HEK293 (cell line): ENCODE measurements around the gene CYB561D2.

Source experiments
- CTCF ChIA-PET: fragments of 350-600 bp; formaldehyde crosslinking; extraction: SDS; loops from one replicate; lab custom pipeline; 2021; ENCODE audit warnings: antibody characterized with exemption; lab: Yijun Ruan, JAX
- POLR2A ChIA-PET: fragments of 300-600 bp; formaldehyde crosslinking; extraction: SDS; loops from one replicate; lab custom pipeline; 2020; ENCODE audit warnings: antibody characterized with exemption, inconsistent platforms; lab: Yijun Ruan, JAX
- H3K27ac ChIP-seq: fragments of 200-500 bp; sonication (Bioruptor generic); 2 replicates; pipeline ENCODE4 v1.5.1; 2014; ENCODE audit warnings: low read depth, low read length, control low read depth, inconsistent platforms; ENCODE audit errors: extremely low read depth
- H3K36me3 ChIP-seq, 2 experiments: fragments of 200-500 bp in 1 of 2; sonication (Bioruptor generic) in 1 of 2; 1 replicate in 1 of 2; 2 replicates in 1 of 2; pipeline ENCODE4 v1.5.1; 2014 to 2017; ENCODE audit warnings: inconsistent platforms in 2 of 2, low read length in 2 of 2; ENCODE audit not compliant: control insufficient read depth in 2 of 2, insufficient read depth in 1 of 2
- H3K4me1 ChIP-seq: fragments of 200-500 bp; sonication (Bioruptor generic); 2 replicates; pipeline ENCODE4 v1.5.1; 2014; ENCODE audit warnings: mild to moderate bottlenecking, low read length, inconsistent platforms; ENCODE audit not compliant: control insufficient read depth, insufficient read depth
- H3K4me3 ChIP-seq: 2 replicates; pipeline ENCODE4 v1.5.1; 2011; ENCODE audit warnings: low read depth, mild to moderate bottlenecking, control low read depth, low read length, moderate library complexity
- H3K9me3 ChIP-seq: fragments of 200-500 bp; sonication (Bioruptor generic); 2 replicates; pipeline ENCODE4 v1.5.1; 2014; ENCODE audit warnings: low read depth, low read length, inconsistent platforms; ENCODE audit not compliant: control insufficient read depth, insufficient read depth
- KLF1 ChIP-seq: fragments of 450-650 bp; formaldehyde crosslinking; IDR thresholded peaks from 2 replicates; pipeline ENCODE4 v1.5.1; 2016; ENCODE audit warnings: missing biosample characterization, missing genetic modification characterization
- KLF17 ChIP-seq: fragments of 450-650 bp; formaldehyde crosslinking; IDR thresholded peaks from 2 replicates; pipeline ENCODE4 v1.5.1; 2016; ENCODE audit warnings: missing biosample characterization, missing genetic modification characterization
- MZF1 ChIP-seq: fragments of 450-650 bp; formaldehyde crosslinking; IDR thresholded peaks from 2 replicates; pipeline ENCODE4 v1.5.1; 2017; ENCODE audit warnings: missing biosample characterization, missing genetic modification characterization, borderline replicate concordance
- SP2 ChIP-seq: fragments of 450-650 bp; formaldehyde crosslinking; IDR thresholded peaks from 2 replicates; pipeline ENCODE4 v1.5.1; 2016; ENCODE audit warnings: missing biosample characterization, missing genetic modification characterization
- ZBTB26 ChIP-seq: fragments of 450-650 bp; formaldehyde crosslinking; optimal IDR thresholded peaks from 2 replicates; pipeline ENCODE3; 2016; ENCODE audit warnings: missing biosample characterization, mild to moderate bottlenecking, missing genetic modification characterization
- ZBTB8A ChIP-seq: fragments of 450-650 bp; formaldehyde crosslinking; IDR thresholded peaks from 2 replicates; pipeline ENCODE4 v1.5.1; 2016; ENCODE audit warnings: missing biosample characterization, missing genetic modification characterization
- ZFHX2 ChIP-seq: fragments of 450-650 bp; formaldehyde crosslinking; conservative IDR thresholded peaks from 2 replicates; pipeline ENCODE4 v1.5.1; 2016; ENCODE audit warnings: missing biosample characterization, missing genetic modification characterization
- ZNF121 ChIP-seq: fragments of 450-650 bp; formaldehyde crosslinking; IDR thresholded peaks from 2 replicates; pipeline ENCODE4 v1.5.1; 2016; ENCODE audit warnings: missing biosample characterization, missing genetic modification characterization
- ZNF132 ChIP-seq: fragments of 450-650 bp; formaldehyde crosslinking; IDR thresholded peaks from 2 replicates; pipeline ENCODE4 v1.5.1; 2017; ENCODE audit warnings: missing biosample characterization, missing genetic modification characterization, borderline replicate concordance
- ZNF223 ChIP-seq: fragments of 450-650 bp; formaldehyde crosslinking; IDR thresholded peaks from 2 replicates; pipeline ENCODE4 v1.5.1; 2016; ENCODE audit warnings: missing biosample characterization, missing genetic modification characterization
- ZNF23 ChIP-seq: fragments of 450-650 bp; formaldehyde crosslinking; IDR thresholded peaks from 2 replicates; pipeline ENCODE4 v1.5.1; 2016; ENCODE audit warnings: missing biosample characterization, missing genetic modification characterization, borderline replicate concordance
- ZNF24 ChIP-seq: fragments of 450-650 bp; formaldehyde crosslinking; IDR thresholded peaks from 2 replicates; pipeline ENCODE4 v1.5.1; 2016; ENCODE audit warnings: missing biosample characterization, missing genetic modification characterization
- ZNF26 ChIP-seq: fragments of 450-650 bp; formaldehyde crosslinking; IDR thresholded peaks from 2 replicates; pipeline ENCODE4 v1.5.1; 2016; ENCODE audit warnings: missing biosample characterization, missing genetic modification characterization
- ZNF302 ChIP-seq: fragments of 450-650 bp; formaldehyde crosslinking; IDR thresholded peaks from 2 replicates; pipeline ENCODE4 v1.5.1; 2016; ENCODE audit warnings: missing biosample characterization, missing genetic modification characterization, low read depth
- ZNF426 ChIP-seq: fragments of 450-650 bp; formaldehyde crosslinking; IDR thresholded peaks from 2 replicates; pipeline ENCODE4 v1.5.1; 2017; ENCODE audit warnings: missing biosample characterization, missing genetic modification characterization, mild to moderate bottlenecking, inconsistent platforms, moderate library complexity
- ZNF530 ChIP-seq: fragments of 450-650 bp; formaldehyde crosslinking; IDR thresholded peaks from 2 replicates; pipeline ENCODE4 v1.5.1; 2016; ENCODE audit warnings: low read depth, missing biosample characterization, missing genetic modification characterization
- ZNF558 ChIP-seq: fragments of 450-650 bp; formaldehyde crosslinking; IDR thresholded peaks from 2 replicates; pipeline ENCODE4 v1.5.1; 2016; ENCODE audit warnings: missing biosample characterization, missing genetic modification characterization
- ZNF571 ChIP-seq: fragments of 450-650 bp; formaldehyde crosslinking; IDR thresholded peaks from 2 replicates; pipeline ENCODE4 v1.5.0; 2017; ENCODE audit warnings: missing biosample characterization, missing genetic modification characterization
- ZNF624 ChIP-seq: fragments of 450-650 bp; formaldehyde crosslinking; IDR thresholded peaks from 2 replicates; pipeline ENCODE4 v1.5.1; 2017; ENCODE audit warnings: missing biosample characterization, missing genetic modification characterization
- ZNF660 ChIP-seq: fragments of 450-650 bp; IDR thresholded peaks from 2 replicates; pipeline ENCODE4 v1.5.1; 2018; ENCODE audit warnings: missing biosample characterization, mild to moderate bottlenecking, missing genetic modification characterization
- ZNF704 ChIP-seq: fragments of 450-650 bp; formaldehyde crosslinking; IDR thresholded peaks from 2 replicates; pipeline ENCODE4 v1.5.1; 2016; ENCODE audit warnings: missing biosample characterization, missing genetic modification characterization

Gene CYB561D2

GRCh38 chr3:50389414-50389767 is 38.7 kb downstream of the CYB561D2 start:
- ChIA-PET CTCF (interaction anchor here (0.8 kb wide), 1 partner anchor 14 kb away, joined by 3 read pairs; no protein-coding TSS in a partner anchor), POLR2A (no interaction called here)
- Histone ChIP-seq H3K27ac (no peak overlapping the region), H3K4me1 (no peaks in the 10 kb centered on the region), H3K36me3 (no peaks in the 10 kb centered on the region), H3K4me3 (no peak overlapping the region), H3K9me3 (no peaks in the 10 kb centered on the region)
- no peak for TF ChIP-seq ZNF24 (tag by site-specific recombination)
- no peak for TF ChIP-seq ZNF121
- TF ChIP-seq ZNF132 (tag by site-specific recombination) = no peak
- no peak for TF ChIP-seq ZNF223
- no peak for TF ChIP-seq ZNF26 (tag by site-specific recombination)
- TF ChIP-seq ZNF558 = no peak
- no peak for TF ChIP-seq ZNF530 (tag by site-specific recombination)

- CTCF ChIA-PET = interaction anchor here (0.6 to 0.9 kb wide), 2 partner anchors 45 to 224 kb away, joined by 3 to 4 read pairs; no protein-coding TSS in a partner anchor
These were observed 40.0 kb downstream of the CYB561D2 start for GRCh38 chr3:50390508-50391224.

GRCh38 chr3:50392101-50392715 is 41.5 kb downstream of the CYB561D2 start:
- H3K36me3 ChIP-seq = no peaks in the 10 kb centered on the region
- no peak overlapping the region for H3K4me3 ChIP-seq
- no peak overlapping the region for H3K27ac ChIP-seq
- POLR2A ChIA-PET = no interaction called here
- CTCF ChIA-PET = no interaction called here
- H3K4me1 ChIP-seq = no peaks in the 10 kb centered on the region
- no peaks in the 10 kb centered on the region for H3K9me3 ChIP-seq
- TF ChIP-seq ZNF571 = no peak
- TF ChIP-seq, all 188 proteins: peak for 0

More at GRCh38 chr3:50390508-50391224, 40.0 kb downstream of the CYB561D2 start:
- Histone ChIP-seq H3K4me3 (no peak overlapping the region), H3K4me1 (no peaks in the 10 kb centered on the region), H3K9me3 (no peaks in the 10 kb centered on the region), H3K36me3 (no peaks in the 10 kb centered on the region), H3K27ac (no peak overlapping the region)
- POLR2A ChIA-PET = no interaction called here
- TF ChIP-seq KLF17 (tag by site-specific recombination) (0 out of 2 replicates have a peak, but pooled peaks have one; percentile 19), KLF1 (tag by site-specific recombination) (0 out of 2 replicates have a peak, but pooled peaks have one; percentile 12), ZNF624 (tag by site-specific recombination) (no peak), ZNF704 (tag by site-specific recombination) (no peak)

GRCh38 chr3:50393061-50393460 is 42.4 kb downstream of the CYB561D2 start:
- ChIA-PET POLR2A (no interaction called here), CTCF (no interaction called here)
- no peaks in the 10 kb centered on the region for H3K4me1 ChIP-seq
- no peak overlapping the region for H3K27ac ChIP-seq
- no peaks in the 10 kb centered on the region for H3K9me3 ChIP-seq
- H3K4me3 ChIP-seq = no peak overlapping the region
- no peaks in the 10 kb centered on the region for H3K36me3 ChIP-seq
- TF ChIP-seq ZBTB26 (tag by site-specific recombination) (no peak), SP2 (tag by site-specific recombination) (no peak), ZFHX2 (tag by site-specific recombination) (no peak), ZNF660 (tag by site-specific recombination) (no peak), ZNF704 (tag by site-specific recombination) (no peak), ZNF23 (tag by site-specific recombination) (no peak), ZNF426 (tag by site-specific recombination) (no peak), MZF1 (no peak), ZBTB8A (tag by site-specific recombination) (no peak), ZNF302 (tag by site-specific recombination) (no peak)
